ENCODE data around the gene ZNF318.
A peak's percentile ranks its signal among the peaks of the same experiment; 100 is the strongest.
"Not testable (repeated sequence)": the region's sequence is repeated elsewhere in the genome, so short reads cannot be mapped to it uniquely, and the experiment has no call there.

Gene ZNF318

DNA sequence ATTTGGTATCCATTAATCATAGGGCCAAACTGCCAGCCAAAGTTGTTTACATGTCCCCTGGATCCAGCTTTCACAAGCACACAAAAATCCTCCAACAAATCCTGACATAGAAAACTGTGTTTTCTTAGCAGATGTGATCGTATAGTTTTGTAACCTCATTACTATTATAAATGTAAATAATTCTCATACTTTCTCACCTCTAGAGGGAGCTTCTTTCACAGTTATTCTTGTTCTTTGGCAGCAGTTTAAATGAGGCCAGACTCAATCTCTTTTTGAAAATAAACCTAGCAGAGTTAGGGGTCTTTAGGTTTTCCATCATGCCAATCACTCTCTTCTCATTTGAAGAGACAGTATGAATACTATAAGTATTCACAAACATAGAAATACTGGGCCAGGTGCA lies 17.0 kb upstream of the ZNF318 start:
- peak; percentile 56 for DNase-seq

DNA sequence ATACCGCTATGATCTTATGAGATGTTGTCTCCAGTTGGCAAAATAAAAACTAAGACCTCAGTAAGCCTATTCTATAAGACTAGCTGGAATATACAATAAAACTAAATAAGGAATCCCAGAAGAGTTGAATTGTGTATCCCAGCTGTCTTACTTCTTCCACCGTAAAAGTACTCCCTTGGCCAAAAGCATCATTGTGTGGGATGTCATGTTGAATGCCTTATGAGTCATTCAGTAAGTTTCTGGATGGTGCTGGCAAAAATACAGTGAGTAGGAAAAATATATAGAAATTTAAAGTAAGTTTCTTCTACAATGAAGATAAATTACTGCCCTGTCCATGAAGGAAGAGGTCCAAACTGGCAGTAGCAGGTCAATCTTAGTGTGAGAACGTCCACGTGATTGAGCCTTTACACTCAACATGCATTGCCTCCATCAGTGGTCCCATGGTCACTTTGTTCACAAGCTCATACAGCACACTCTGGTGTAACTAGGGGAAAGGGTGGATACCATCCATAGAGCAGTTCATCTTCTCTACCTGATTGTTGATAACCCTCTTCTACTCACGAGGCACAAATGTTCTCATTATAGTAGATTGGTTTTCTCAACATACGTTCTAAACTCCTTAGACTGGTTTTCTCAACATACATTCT lies 13.7 kb upstream of the ZNF318 start:
- no peak for DNase-seq

DNA sequence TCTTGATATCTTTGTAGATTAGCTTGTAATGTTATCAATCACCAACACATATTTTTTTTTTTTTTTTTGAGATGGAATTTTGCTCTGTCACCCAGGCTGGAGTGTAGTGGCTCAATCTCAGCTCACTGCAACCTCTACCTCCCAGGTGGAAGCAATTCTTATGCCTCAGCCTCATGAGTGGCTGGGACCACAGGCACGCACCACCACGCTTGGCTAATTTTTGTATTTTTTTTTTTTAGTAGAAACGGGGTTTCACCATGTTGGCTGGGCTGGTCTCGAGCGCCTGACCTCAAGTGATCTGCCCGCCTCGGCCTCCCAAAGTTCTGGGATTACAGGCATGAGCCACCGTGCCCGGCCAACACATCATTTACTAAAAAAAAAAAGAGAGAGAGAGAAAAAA lies 11.4 kb upstream of the ZNF318 start:
- not testable (repeated sequence) for DNase-seq

DNA sequence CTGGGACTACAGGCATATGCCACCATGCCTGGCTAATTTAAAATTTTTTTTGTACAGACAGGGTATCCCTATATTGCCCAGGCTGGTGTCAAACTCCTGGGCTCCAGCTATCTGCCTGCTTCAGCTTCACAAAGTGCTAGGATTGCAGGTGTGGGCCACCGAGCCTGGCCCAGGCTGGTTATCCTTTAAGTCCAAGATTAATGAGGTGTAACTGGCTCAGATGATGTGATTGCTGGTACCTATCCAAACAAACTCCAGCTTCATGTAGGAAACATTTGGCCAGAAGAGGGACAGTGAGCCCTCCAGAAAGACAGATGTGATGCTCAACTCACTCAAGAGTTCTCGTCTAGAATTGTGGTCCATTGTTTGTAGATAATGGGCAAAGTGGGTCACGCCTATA lies 9.2 kb upstream of the ZNF318 start:
- DNase-seq, result no peak

DNA sequence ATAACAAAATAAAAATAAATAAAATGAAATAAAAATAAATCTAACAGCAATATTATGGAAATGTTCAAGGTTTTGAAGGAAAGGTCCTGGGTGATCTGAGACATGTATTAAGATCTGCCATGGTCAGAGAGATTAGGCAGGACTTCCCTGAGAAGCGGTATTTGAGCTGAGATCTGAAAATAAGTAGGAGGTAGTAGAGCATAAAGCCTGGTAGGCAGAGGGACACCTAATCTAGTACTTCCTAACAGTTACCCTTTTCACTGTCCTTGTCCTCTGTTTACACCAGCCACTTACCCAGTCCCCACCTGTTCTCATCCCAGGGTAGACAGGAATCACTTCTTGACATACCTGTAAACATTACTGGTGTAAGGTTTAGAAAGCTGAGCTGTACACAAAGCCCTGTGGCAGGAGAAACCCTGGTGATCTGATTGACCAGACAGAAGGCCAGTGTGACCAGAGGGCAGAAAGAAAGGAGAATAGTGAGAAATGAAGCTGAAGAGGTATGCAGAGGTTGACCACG lies 8.3 kb upstream of the ZNF318 start:
- DNase-seq, result no peak

DNA sequence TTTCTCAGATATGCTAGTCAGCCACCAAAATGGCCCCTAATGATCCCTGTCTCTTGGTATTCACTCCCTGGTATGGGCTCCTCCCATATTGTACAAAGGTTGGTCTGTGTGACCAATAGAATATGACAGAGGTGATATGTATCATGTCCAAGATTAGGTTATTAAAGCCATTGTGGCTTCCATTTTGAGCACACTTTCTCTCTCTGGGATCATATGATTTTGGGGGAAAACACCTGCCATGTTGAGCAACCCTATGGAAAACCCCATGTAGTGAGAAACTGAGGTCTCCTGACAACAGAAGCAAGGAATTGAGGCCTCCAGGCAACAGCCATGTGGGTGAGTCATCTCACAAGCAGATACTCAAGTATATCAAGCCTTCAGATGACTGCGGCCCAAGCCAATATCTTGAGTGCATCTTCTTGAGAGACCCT lies 7.1 kb upstream of the ZNF318 start:
- DNase-seq, result no peak

DNA sequence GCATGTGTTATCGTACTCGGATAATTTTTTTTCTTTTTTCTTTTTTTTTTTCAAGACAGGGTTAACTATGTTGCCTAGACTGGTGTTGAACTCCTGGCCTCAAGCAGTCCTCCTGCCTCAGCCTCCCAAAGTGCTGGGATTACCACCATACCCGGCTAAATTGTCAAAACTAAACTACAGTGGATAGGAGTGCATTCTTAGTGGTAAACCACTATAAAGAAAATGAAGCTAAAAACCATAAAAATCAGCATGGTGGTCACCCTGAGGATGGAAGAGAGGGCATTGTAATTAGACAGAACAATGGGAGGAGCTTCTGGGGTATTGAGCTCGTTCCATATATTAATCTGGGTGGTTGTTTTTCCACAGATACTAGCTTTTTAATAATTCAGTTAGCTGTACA lies 6.2 kb upstream of the ZNF318 start:
- DNase-seq, result no peak

DNA sequence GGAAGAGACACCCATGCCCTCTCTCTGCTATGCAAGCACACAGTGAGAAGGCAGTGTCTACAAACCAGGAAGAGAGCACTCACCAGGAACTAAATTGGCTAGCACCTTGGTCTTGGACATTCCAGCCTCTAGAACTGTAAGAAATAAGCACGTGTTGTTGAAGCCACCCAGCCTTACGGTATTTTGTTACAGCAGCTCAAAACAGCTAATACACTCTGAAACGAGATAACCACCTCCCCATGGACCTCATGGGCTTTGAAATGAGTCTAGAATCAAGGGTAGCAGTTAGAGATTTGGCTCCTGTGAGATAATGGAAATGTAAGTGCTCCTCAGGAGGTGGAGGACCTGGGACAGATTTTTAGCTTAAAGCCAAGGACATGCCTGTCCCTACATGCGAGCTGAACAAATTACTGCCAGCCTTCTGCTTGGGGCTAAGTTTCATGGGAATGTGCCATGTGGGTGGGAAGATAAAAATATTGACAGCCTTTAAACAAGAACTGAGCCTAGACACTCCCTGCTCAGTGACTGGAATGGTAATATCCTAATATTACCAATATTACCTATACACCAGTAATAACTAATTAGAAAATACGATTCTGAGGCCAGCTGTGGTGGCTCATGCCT lies 3.9 kb upstream of the ZNF318 start:
- DNase-seq, result no peak

DNA sequence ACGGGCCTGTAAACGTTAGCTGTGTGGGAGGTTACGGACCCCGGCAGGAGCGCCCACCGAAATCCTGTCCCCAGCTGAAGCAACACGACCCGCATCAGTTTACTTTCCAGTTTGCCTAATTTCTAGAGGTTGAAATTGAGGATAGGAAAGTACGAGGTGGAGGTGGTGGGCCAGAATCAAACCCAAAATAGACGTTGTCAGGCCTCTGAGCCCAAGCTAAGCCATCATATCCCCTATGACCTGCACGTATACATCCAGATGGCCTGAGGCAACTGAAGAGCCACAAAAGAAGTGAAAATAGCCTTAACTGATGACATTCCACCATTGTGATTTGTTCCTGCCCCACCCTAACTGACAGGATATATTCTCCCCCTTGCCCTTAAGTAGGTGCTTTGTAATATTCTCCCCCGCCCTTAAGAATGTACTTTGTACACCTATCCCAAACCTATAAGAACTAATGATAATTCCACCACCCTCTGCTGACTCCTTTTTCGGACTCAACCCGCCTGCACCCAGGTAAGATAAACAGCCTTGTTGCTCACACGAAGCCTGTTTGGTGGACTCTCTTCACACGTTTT lies 645 bp upstream of the ZNF318 start:
- DNase-seq, result not testable (repeated sequence)

DNA sequence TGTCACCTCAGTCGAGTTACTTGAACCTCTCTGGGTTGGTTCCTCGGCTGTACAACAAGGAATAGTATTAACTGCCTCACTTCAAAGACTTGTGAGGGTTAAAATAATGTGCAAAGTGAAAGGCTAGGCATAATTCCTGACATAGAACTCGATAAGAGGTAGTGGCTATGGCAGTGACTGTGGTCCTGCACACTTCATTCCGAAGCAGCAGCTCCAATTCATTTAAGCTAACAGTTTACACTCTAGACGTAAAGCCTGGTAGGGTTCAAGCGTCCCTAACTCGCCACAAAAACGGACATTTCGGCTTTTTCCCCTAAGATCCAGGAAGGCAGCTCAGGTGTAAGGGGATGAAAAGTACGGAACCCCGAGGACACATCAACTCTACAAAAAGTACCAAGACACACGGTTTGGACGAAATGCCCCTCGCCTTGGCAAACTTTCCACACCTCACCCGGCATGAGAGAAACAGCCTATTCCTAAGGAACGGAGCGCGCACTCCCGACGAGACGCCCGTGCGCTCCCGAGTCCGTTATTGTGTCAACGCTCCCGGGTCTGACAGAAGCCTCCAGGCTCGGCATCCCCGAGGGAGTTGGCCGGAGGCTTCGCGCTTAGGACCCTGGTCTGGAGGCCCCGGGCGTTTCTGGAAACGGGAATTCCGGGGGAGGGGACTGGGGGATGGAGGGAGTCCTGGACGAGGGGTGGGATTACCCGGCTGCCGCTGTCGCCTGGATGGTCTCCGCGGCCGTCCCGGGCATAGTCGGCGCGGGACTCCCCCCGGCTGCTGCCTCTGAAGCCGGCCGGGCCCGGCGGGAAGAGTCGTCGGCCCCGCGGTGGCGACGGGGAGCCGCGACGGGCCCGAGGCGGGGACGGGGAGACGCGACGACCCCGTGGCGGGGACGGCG lies 937 bp downstream of the ZNF318 start:
- DNase-seq, result peak; percentile 33

DNA sequence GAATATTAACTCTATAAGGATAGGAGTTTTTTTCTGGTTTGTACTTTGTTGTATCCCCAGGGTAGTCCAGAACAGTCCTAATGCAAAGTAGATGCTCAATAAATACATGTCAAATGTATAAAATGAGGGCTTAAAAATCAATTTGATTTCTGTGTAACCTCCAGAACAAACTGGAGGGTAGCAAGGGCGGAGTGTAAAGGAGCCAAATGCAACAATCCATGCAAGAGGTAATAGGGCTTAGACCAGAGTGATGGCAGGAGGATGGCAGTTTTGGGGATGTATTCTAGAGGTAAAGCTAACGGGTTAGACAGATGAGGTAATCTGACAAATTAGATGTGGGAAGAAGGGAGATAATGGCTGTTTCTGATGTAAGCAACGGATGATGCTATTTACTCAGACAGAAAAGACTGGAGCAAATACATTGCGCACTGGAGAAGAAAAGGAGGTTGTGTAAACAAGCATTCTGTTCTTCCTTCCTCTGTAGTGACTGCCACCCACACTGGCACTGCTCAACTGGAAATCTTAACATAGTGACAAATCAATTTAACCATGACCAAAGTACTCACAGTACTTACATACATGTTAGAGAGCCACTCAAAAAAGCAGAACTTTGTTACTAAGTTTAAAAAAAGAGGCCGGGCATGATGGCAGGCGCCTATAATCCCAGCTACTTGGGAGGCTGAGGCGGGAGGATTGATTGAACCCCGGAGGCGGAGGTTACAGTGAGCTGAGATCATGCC lies 2.0 kb downstream of the ZNF318 start:
- no peak for DNase-seq

DNA sequence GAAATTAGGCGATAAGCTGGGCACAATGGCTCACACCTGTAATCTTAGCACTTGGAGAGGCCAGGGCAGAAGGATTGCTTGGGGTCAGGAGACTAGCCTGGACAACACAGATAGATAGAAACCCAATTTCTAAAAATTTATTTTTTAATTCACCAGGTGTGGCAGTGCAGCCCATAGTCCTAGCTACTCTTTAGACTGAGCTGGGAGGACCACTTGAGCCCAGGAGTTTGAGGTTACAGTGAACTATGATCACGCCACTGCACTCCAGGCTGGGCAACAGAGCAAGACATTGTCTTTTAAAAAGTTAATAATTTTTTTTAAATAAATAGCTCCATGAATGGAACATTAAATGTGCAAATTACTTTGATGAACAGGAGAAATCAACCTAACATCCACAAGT lies 8.2 kb downstream of the ZNF318 start:
- no peak for DNase-seq

DNA sequence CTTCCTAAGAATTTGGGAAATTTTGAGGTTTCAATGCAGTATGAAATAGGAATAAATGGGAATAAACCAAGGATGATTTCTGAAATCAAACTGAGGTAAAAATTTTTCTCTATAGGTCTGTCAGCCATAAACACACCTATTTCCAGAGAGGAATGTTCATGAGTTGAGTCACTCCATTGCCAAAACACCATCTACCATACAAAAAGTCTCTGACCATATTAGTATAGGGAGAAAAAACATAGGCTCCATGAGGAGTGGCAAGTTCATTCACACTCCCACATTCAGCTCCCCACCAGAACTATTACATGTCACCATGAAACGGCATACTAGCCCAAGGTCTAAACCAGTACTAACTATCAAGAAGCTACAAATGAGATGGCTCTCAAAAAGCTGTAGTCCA lies 9.6 kb downstream of the ZNF318 start:
- DNase-seq, result no peak

DNA sequence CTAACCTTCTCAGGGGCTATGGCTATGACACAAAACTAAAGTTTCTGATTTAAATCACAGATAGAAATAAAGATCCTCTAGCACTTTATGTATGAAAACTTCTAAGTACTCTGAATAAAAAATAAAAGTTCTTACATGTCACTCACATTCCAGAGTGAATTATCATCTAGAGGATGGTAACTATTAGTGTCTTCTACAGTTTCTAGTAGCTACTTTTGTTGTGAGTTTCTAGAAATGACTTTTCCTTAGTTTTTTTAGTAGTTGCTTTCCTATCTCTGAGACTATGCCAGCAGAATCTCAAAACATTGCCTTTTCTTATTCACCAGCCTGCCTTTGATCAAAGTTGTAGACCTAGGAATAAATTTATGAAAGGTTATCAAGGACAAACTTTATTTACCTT lies 10.1 kb downstream of the ZNF318 start:
- DNase-seq, result no peak

DNA sequence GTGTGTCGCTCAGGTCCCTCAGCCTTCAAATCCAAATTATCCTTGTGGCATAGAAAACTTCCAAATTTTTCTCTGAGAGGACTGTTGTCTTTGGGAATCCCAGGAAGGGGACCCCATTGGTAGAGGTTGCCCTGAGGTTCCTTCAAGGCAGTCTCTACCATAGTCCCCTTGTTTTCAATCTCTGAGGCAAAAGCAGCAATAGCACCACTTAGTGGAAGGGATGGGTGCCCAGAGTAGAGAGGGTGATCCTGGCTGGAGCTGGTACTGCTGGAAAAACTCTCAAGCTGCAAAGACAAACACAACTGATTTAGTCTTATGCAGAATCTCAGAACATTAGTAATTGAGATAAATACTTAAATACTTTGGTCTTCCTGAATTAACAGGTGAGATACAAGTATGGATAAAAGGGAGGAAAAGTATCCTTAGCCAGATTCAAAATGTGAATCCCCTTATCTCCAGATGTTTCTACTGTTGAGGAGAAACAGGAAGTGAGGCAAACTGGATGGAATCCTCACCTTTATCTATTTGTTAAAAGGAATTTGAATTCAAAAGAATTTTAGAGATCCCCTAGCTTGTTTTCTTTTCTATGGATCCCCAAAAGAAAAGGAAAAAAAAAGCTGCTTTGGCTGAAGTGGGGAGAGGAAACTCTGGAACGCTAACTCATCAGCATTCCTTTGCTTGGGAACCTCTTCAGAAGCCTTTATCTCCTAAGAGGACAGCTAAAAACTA lies 13.4 kb downstream of the ZNF318 start:
- no peak for DNase-seq

DNA sequence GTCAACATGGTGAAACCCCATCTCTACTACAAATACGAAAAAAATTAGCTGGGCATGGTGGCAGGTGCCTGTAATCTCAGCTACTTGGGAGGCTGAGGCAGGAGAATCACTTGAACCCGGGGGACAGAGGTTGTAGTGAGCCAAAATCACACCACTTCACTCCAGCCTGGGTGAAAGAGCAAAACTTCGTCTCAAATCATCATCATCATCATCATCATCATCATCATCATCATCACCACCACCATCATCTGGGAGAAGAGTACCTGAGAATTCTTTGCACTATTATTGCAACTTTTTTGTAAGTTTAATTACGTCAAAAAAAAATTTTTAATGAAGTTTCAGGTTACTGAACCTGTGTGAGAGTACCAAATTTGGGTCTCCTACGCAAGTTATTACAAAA lies 17.5 kb downstream of the ZNF318 start:
- DNase-seq, result not testable (repeated sequence)

DNA sequence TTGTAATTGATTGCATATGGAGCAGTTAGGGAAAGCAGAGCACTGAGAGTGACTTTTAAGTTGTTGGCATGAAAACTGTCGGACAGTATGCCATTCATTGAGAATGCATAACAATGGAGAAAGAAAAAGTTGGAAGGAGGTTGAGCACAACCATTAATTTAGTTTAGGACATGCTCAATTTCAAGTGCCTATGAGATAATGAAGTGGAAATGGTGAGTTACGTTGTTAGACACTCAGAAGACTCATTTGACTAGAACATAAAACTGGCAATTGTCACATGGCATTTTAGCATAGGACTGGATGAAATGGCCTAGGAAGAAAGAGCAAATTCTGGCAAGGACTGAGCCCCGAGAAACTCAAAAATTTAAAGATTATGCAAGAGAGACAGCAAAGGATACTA lies 22.0 kb downstream of the ZNF318 start:
- no peak for DNase-seq

DNA sequence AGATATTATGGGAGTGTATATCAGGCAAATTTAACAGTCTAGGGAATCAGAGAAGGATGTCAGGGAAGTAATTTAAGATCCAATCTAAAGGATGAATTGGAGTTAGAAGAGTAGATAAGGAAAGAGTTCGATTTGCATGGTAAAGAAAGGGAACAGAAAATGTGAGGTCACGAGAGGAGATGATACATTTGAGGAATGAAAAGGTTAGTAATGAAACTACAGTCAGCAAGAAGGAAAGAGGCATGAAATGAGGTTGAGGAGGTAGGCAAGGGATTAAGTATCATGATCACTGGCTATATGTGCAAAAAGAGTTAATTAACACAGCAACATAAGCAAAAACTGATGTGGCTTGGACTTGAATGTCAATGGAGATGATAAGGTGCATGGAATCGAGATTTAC lies 22.4 kb downstream of the ZNF318 start:
- DNase-seq, result no peak

DNA sequence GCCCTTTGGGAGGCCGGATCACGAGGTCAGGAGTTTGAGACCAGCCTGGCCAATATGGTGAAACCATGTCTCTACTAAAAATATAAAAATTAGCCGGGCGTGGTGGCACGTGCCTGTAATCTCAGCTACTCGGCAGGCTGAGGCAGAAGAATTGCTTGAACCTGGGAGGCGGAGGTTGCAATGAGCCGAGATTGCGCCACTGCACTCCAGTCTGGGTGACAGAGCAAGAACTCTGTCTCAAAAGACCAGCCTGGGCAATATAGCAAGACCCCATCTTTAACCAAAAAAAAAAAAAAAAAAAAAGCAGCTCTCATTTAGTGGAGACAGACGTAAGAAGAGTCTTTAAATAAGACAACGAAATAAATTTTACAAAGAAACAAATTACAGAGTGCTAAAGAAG lies 23.2 kb downstream of the ZNF318 start:
- not testable (repeated sequence) for DNase-seq

DNA sequence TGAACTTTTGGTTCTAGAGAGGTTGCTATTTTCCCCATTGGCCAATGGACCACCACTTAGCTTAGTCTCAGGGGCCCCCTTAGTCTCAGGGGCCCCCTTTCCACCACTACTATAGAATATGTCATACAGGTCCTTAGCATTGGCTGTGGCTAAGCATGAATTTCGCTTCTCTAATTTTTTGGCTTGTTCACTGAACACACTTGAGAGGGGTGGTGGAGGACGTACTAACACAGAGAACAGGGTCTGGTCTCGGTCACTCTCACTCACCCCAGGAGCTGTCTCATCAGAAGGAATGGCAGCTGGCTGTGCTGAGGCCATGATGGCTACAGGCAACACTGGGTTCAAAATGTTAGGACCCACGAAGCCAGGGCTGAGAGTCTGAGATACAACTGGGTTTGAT lies 30.3 kb downstream of the ZNF318 start:
- DNase-seq, result no peak

DNA sequence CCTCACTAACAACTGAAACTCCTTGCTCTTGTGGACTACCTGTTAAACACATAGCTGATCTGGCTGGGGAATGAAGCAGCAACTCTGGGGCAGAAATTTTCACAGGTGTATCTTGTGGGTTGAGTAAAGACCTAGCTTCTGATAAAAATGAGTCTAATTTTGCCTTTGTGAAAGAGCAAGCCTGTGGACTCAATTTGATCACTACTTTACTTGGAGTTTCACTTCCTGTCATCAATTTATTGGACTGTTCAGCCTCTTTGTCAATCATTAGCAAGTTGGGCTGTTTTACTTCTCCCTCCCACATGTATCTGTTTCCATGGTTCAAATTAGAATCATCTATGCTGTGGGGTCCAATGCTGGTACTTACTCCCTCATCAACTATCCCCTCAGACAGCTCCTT lies 31.2 kb downstream of the ZNF318 start:
- DNase-seq, result no peak

DNA sequence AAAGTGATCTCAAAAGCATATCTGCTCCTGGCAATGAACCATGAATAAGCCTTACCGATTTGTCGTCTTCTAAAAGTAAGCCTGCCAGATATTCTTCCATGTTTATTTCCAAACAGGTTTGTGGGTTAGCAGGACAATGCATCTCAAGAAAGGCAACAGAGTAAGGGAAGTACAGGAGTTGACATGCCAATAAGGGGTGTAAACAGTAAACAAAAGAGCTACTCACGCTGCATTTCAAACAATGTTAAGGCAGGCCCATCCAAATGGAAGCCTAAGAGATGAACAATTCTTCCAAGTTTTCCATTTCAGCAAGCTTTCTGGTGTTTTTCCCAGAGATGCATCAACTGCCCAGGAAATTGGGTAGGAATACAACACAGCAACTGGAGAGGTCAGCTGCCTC lies 33.1 kb downstream of the ZNF318 start:
- no peak for DNase-seq
